Measurements from ENCODE around the gene WASHC2A. TPM values are rescaled to one million over a fixed set of nuclear protein-coding genes. Genes with fewer than 3 reads are reported as not detected.
"Not testable (repeated sequence)": the region's sequence is repeated elsewhere in the genome, so short reads cannot be mapped to it uniquely, and the experiment has no call there.

The WASHC2A gene
- total RNA-seq, 1 experiment from 2014 or later = 38.3 TPM

- in situ Hi-C loops (cut with HindIII; ENCODE audit: low sequenced_read_pairs); DNase-seq (ENCODE audit: low spot score): not testable (repeated sequence)
These were observed 7.8 kb upstream of the WASHC2A start for GRCh38 chr10:50059946-50060345.

- in situ Hi-C loops (cut with HindIII; ENCODE audit: low sequenced_read_pairs); DNase-seq (ENCODE audit: low spot score): not testable (repeated sequence)
These were observed 6.2 kb upstream of the WASHC2A start for GRCh38 chr10:50061548-50061947.

GRCh38 chr10:50063100-50063499, 4.7 kb upstream of the WASHC2A start:
- in situ Hi-C loops (cut with HindIII; ENCODE audit: low sequenced_read_pairs) = no loop called here

GRCh38 chr10:50068352-50068659, 552 bp downstream of the WASHC2A start:
- DNase-seq (ENCODE audit: low spot score); in situ Hi-C loops (cut with HindIII; ENCODE audit: low sequenced_read_pairs): not testable (repeated sequence)

More at GRCh38 chr10:50063100-50063499, 4.7 kb upstream of the WASHC2A start:
- DNase-seq (ENCODE audit: low spot score) = no peak

- DNase-seq (ENCODE audit: low spot score) = not testable (repeated sequence)
These were observed 7.4 kb downstream of the WASHC2A start for GRCh38 chr10:50075139-50075538.

GRCh38 chr10:50075544-50075943, 7.8 kb downstream of the WASHC2A start:
- in situ Hi-C loops (cut with HindIII; ENCODE audit: low sequenced_read_pairs); DNase-seq (ENCODE audit: low spot score): not testable (repeated sequence)

More at GRCh38 chr10:50075139-50075538, 7.4 kb downstream of the WASHC2A start:
- in situ Hi-C loops (cut with HindIII; ENCODE audit: low sequenced_read_pairs) = not testable (repeated sequence)

GRCh38 chr10:50091304-50091703, 23.6 kb downstream of the WASHC2A start:
- DNase-seq (ENCODE audit: low spot score); in situ Hi-C loops (cut with HindIII; ENCODE audit: low sequenced_read_pairs): not testable (repeated sequence)

- in situ Hi-C loops (cut with HindIII; ENCODE audit: low sequenced_read_pairs); DNase-seq (ENCODE audit: low spot score): not testable (repeated sequence)
These were observed 25.2 kb downstream of the WASHC2A start for GRCh38 chr10:50092928-50093327.

GRCh38 chr10:50094630-50095029, 26.9 kb downstream of the WASHC2A start:
- in situ Hi-C loops (cut with HindIII; ENCODE audit: low sequenced_read_pairs); DNase-seq (ENCODE audit: low spot score): not testable (repeated sequence)

GRCh38 chr10:50095402-50095801, 27.6 kb downstream of the WASHC2A start:
- in situ Hi-C loops (cut with HindIII; ENCODE audit: low sequenced_read_pairs); DNase-seq (ENCODE audit: low spot score): not testable (repeated sequence)

- in situ Hi-C loops (cut with HindIII; ENCODE audit: low sequenced_read_pairs) = not testable (repeated sequence)
These were observed 29.0 kb downstream of the WASHC2A start for GRCh38 chr10:50096722-50097121.

GRCh38 chr10:50098645-50099044, 30.9 kb downstream of the WASHC2A start:
- in situ Hi-C loops (cut with HindIII; ENCODE audit: low sequenced_read_pairs); DNase-seq (ENCODE audit: low spot score): not testable (repeated sequence)

More at GRCh38 chr10:50096722-50097121, 29.0 kb downstream of the WASHC2A start:
- DNase-seq (ENCODE audit: low spot score) = not testable (repeated sequence)

GRCh38 chr10:50101139-50101582, 33.4 kb downstream of the WASHC2A start:
- DNase-seq (ENCODE audit: low spot score); in situ Hi-C loops (cut with HindIII; ENCODE audit: low sequenced_read_pairs): not testable (repeated sequence)

- in situ Hi-C loops (cut with HindIII; ENCODE audit: low sequenced_read_pairs); DNase-seq (ENCODE audit: low spot score): not testable (repeated sequence)
These were observed 34.0 kb downstream of the WASHC2A start for GRCh38 chr10:50101747-50102146.

- in situ Hi-C loops (cut with HindIII; ENCODE audit: low sequenced_read_pairs); DNase-seq (ENCODE audit: low spot score): not testable (repeated sequence)
These were observed 34.5 kb downstream of the WASHC2A start for GRCh38 chr10:50102267-50102666.

GRCh38 chr10:50108999-50109698, 41.4 kb downstream of the WASHC2A start:
- in situ Hi-C loops (cut with HindIII; ENCODE audit: low sequenced_read_pairs); DNase-seq (ENCODE audit: low spot score): not testable (repeated sequence)

GRCh38 chr10:50112419-50113112, 44.8 kb downstream of the WASHC2A start:
- in situ Hi-C loops (cut with HindIII; ENCODE audit: low sequenced_read_pairs); DNase-seq (ENCODE audit: low spot score): not testable (repeated sequence)

GRCh38 chr10:50126765-50127164, 59.0 kb downstream of the WASHC2A start:
- in situ Hi-C loops (cut with HindIII; ENCODE audit: low sequenced_read_pairs); DNase-seq (ENCODE audit: low spot score): not testable (repeated sequence)

- DNase-seq (ENCODE audit: low spot score); in situ Hi-C loops (cut with HindIII; ENCODE audit: low sequenced_read_pairs): not testable (repeated sequence)
These were observed 60.1 kb downstream of the WASHC2A start for GRCh38 chr10:50127770-50128292.
